ENCODE data around the gene B2M. TPM values are rescaled to one million over a fixed set of nuclear protein-coding genes. Genes with fewer than 3 reads are reported as not detected.

The B2M gene
- polyA plus RNA-seq, 2 donors, result 499 to 1,202 TPM

GRCh38 chr15:44765036-44765435 is 53.7 kb downstream of the B2M start:
- 36 to 38% methylated on average over 3 of the region's 3 CpGs for WGBS, 2 donors
- Histone ChIP-seq H3K4me3 (ENCODE audit: low read depth in 1 of 2, low read length in 2 of 2) (no peak overlapping the region), H3K4me1 (ENCODE audit: control insufficient read depth in 2 of 2, insufficient read depth in 2 of 2, low read length in 1 of 2) (no peaks in the 10 kb centered on the region), H3K36me3 (ENCODE audit: control insufficient read depth in 2 of 2, insufficient read depth in 2 of 2, low read length in 1 of 2) (no peaks in the 10 kb centered on the region), H3K27ac (ENCODE audit: low read depth in 2 of 2, low read length in 1 of 2) (no peak overlapping the region), H3K9me3 (ENCODE audit: control insufficient read depth in 2 of 2, insufficient read depth in 1 of 2, low read depth in 1 of 2, low read length in 1 of 2) (no peaks in the 10 kb centered on the region), H3K27me3 (ENCODE audit: control insufficient read depth in 1 of 2, insufficient read depth in 2 of 2, low read length in 2 of 2) (no peaks in the 10 kb centered on the region)

Other genes with a start within 250 kb of the B2M start
- 10 to 100 TPM; 34.4 to 58.4 TPM for gene EIF3J, start 174.4 kb upstream of the B2M start, polyA plus RNA-seq
- 10 to 100 TPM; 23.5 to 29.4 TPM for gene SPG11, start 47.9 kb upstream of the B2M start, polyA plus RNA-seq
- under 1 TPM; 0.33 to 0.84 TPM for gene PATL2, start 194 bp upstream of the B2M start, polyA plus RNA-seq
- 10 to 100 TPM in 1 of 2 donors, 1 to 10 TPM in 1; 9.4 to 11.1 TPM for gene TRIM69, start 25.0 kb downstream of the B2M start, polyA plus RNA-seq
- not detected for gene TERB2, start 245.2 kb downstream of the B2M start, polyA plus RNA-seq